Endothelial cell of umbilical vein (primary cell): Measurements from ENCODE around the gene ZNF672.

ENCODE experiments used
- CTCF ChIP-seq, 2 donors: IDR thresholded peaks; 1 replicate in 1 of 2; 2 replicates in 1 of 2; pipeline ENCODE4 v1.5.1; 2011; ENCODE audit warnings: low read length in 2 of 2, mild to moderate bottlenecking in 2 of 2, moderate library complexity in 2 of 2, control low read depth in 1 of 2, inconsistent platforms in 1 of 2, low read depth in 1 of 2; ENCODE audit not compliant: insufficient read depth in 1 of 2; ENCODE audit errors: extremely low read depth in 1 of 2
- EZH2 ChIP-seq: IDR thresholded peaks from 2 replicates; pipeline ENCODE4 v1.6.1; 2012; ENCODE audit warnings: borderline replicate concordance, low read depth, mild to moderate bottlenecking, moderate library complexity, low read length, inconsistent platforms; ENCODE audit not compliant: severe bottlenecking
- GATA2 ChIP-seq: IDR thresholded peaks from 2 replicates; pipeline ENCODE4 v1.7.0; 2011; ENCODE audit warnings: low read depth, mild to moderate bottlenecking, moderate library complexity, mixed read lengths, low read length; ENCODE audit not compliant: insufficient read length, insufficient read depth
- POLR2A ChIP-seq: IDR thresholded peaks from 2 replicates; pipeline ENCODE4 v1.6.1; 2012; ENCODE audit warnings: low read depth, mild to moderate bottlenecking, control low read depth, low read length
- POLR2AphosphoS5 ChIP-seq: IDR thresholded peaks from 2 replicates; pipeline ENCODE4 v1.6.1; 2012; ENCODE audit warnings: low read depth, mild to moderate bottlenecking, control low read depth, low read length, moderate library complexity; ENCODE audit not compliant: insufficient read depth

GRCh38 chr1:248850124-248850523 lies 12.1 kb downstream of the ZNF672 start:
- TF ChIP-seq GATA2 (no peak), POLR2AphosphoS5 (no peak), CTCF (IDR thresholded peaks at IDR 0.05; ENCODE audit: extremely low read depth in 1 of 2, insufficient read depth in 1 of 2, low read depth in 1 of 2, low read length in 2 of 2) (no peak), EZH2 (no peak), POLR2A (no peak)
